GM18498 (cell line): ENCODE data around the gene GPR25.
"Not testable (repeated sequence)": the region's sequence is repeated elsewhere in the genome, so short reads cannot be mapped to it uniquely, and the experiment has no call there.

Experiments used
- ATAC-seq: cut with Tn5 transposase; IDR thresholded peaks from one replicate; pipeline ENCODE4 v1.9.1; 2021; ENCODE audit warnings: mild to moderate bottlenecking, moderate library complexity; ENCODE audit not compliant: unreplicated experiment

The GPR25 gene

DNA sequence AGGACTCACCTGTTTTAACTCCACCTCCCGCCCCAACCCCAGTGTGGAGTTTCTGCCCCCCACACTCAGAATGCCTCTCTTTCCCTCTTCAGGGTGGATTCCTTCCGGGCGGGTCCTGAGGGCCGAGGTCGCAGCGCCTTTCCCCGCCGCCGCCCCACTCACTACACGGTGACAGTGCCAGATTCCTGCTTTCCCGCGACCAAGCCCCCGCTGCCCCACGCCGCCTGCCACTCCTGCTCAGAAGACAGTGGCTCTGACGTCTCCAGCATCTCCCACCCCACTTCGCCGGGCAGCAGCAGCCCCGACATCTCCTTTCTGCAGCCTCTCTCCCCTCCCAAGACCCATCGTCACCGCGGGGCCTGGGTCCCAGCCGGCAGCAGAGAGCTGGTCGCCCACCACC, 38.6 kb downstream of the GPR25 start:
- ATAC-seq: no peak

GRCh38 chr1:200911936-200912335, 39.2 kb downstream of the GPR25 start:
- not testable (repeated sequence) for ATAC-seq

DNA sequence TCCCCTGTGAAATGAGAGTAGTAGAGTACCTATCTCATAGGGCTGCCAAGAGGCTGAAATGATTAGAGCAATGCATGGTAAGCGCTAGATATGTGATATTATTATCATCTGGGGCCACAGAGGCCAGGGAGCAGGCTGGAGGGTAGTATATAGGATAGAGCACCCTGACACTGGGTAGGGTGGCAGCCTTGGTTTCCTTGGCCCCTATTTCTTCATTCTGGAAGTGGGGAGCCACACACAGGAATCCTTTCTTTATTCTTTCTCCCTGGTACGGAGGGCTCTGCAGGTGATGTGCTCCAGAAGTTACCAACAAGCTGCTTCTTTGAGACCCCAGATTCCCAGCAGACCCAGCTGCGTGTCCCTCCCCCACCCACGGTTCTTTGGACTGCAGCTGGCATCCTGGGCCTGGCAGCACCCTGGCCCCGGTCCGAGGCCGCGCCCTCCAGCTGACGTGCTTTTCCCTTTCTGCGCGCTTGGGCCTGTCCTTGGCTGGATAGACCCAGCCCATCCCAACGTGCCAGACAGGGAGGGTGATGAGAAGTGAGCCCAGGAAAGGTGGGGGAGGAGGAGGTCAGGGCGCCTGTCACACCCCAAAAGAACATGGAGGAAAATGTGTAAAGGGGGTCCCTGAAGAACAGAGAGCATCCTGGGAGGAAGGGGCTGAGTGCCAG, 40.1 kb downstream of the GPR25 start:
- ATAC-seq: no peak

- ATAC-seq: no peak
Measured at GRCh38 chr1:200916152-200916551, 43.4 kb downstream of the GPR25 start.

DNA sequence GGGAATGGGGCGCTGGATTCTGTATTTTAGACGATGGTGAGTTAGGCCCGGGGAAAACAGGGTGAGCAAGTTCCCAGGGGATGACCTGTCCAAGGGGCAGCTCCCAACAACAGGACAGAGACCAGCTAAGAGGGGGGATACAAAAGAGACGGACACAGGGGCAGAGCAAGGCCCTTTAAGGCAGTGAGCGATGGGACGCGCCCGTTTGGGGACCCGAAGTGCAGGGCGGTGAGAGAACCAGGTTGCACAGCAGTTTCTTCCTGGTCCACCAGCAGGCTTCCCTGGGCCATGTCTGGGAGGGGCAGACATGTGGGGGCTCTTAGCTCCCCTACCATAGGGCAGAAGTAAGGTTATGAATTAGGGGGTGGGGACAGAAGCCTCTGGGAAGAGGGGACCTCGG, 43.9 kb downstream of the GPR25 start:
- ATAC-seq: no peak

GRCh38 chr1:200917291-200917817, 44.6 kb downstream of the GPR25 start:
- no peak for ATAC-seq

- no peak for ATAC-seq
Measured at GRCh38 chr1:200918006-200918405, 45.2 kb downstream of the GPR25 start.

- ATAC-seq: no peak
Measured at GRCh38 chr1:200919386-200919785, 46.6 kb downstream of the GPR25 start.

DNA sequence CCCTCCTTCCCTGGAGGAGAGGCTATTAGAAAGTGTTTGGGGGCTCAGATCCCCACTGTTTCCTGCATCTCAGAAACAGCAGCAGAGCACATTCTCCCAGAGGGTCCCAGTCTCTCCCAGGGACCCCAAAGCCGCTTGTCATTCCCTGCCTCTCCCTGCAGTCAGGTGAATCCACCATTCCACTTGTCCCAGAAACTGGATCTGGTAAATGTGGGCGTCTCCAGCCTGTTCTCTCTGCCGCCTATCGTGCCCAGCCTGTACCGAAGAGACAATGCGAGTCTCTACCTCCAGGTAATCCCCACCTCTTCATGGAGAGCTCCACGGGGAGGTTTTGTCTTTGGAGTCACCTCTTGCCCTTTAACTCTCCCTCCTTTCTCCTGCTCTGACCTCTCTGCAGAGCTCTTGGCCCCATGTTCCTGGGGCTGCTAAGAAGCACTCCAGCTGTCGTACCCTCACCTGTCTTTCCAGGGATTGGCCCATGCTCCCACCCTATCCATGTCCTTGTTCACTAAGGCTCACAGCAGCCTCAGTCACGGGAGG, 48.9 kb downstream of the GPR25 start:
- ATAC-seq: no peak

DNA sequence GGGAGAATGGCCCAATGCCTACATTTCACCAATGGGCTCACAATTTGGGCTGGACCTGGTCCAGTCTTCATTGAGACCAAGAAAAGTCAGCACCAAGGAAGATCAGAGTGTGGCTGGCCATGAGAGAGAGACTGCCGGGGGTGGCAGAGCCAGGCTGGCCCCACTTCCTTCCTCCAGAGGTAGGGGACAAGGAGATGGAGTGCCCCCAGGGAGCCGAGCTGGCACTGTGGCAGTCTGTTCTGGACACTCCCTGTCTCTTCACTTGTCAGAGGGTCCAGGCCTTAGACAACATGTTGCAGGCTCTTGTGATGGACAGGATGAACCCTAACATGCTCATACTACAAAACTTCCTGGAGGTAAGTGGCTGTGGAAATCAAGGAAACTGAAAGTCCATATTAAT, 49.6 kb downstream of the GPR25 start:
- ATAC-seq: no peak

GRCh38 chr1:200923601-200924000, 50.8 kb downstream of the GPR25 start:
- ATAC-seq: no peak
